K562 (cell line): ENCODE data around the gene MCC. TPM values are rescaled to one million over a fixed set of nuclear protein-coding genes. Genes with fewer than 3 reads are reported as not detected.
A peak's percentile ranks its signal among the peaks of the same experiment; 100 is the strongest.

Experiments
- ATAC-seq: fragments of 200-7000 bp; cut with Tn5 transposase; 3 replicates; pipeline ENCODE4 v1.9.1; 2020; ENCODE audit warnings: moderate library complexity
- BruUV-seq: library from RNA; stranded (reverse); fragments of 400-500 nt; replicated peaks from 2 replicates; lab custom pipeline; 2021; lab: Mats Ljungman, UMichigan
- CTCF ChIA-PET: fragments of 300-600 bp; formaldehyde crosslinking; extraction: SDS; loops from one replicate; lab custom pipeline; 2021; ENCODE audit warnings: low intra/inter-chr PET ratio; lab: Yijun Ruan, JAX
- POLR2A ChIA-PET: fragments of 300-600, 350-650 bp; sonication (Branson Sonifier 250); formaldehyde crosslinking; extraction: SDS; loops from one replicate; lab custom pipeline; 2021; ENCODE audit warnings: antibody characterized with exemption, inconsistent platforms; lab: Yijun Ruan, JAX
- DNase-seq, 4 experiments: peaks; one replicate each; pipeline versions ENCODE4 v3.0.0 to v3.0.0-alpha.2; 2011 to 2018; ENCODE audit warnings: low spot score in 3 of 4, mixed read lengths in 3 of 4; ENCODE audit errors: extremely low read depth in 1 of 4
- FAIRE-seq: peaks from 2 replicates; lab custom pipeline; 2011; peaks lifted over from hg19 to GRCh38; lab: Jason Lieb, UNC
- H2AFZ ChIP-seq: 2 replicates; pipeline ENCODE4 v1.6.0; 2011; ENCODE audit warnings: low read depth, low read length, control low read depth, inconsistent platforms
- H3K27ac ChIP-seq: fragments of 200-600 bp; 3 replicates; pipeline ENCODE4 v1.8.0; 2011; ENCODE audit warnings: low read depth, mild to moderate bottlenecking, control low read depth, inconsistent platforms, low read length, moderate library complexity, mixed read lengths; ENCODE audit errors: extremely low read depth
- H3K27me3 ChIP-seq, 2 experiments: fragments of 300-600 bp in 1 of 2; 2 replicates in 1 of 2; 3 replicates in 1 of 2; pipeline versions ENCODE4 v1.6.0 to v1.8.0; 2011; ENCODE audit warnings: inconsistent platforms in 2 of 2, low read length in 2 of 2, mild to moderate bottlenecking in 1 of 2, mixed read lengths in 1 of 2, moderate library complexity in 1 of 2; ENCODE audit not compliant: control insufficient read depth in 2 of 2, insufficient read depth in 2 of 2
- H3K36me3 ChIP-seq: fragments of 300-600 bp; 3 replicates; pipeline ENCODE4 v1.8.0; 2011; ENCODE audit warnings: mild to moderate bottlenecking, low read length, inconsistent platforms; ENCODE audit not compliant: control insufficient read depth, insufficient read depth
- H3K4me1 ChIP-seq, 2 experiments: fragments of 200-600 bp in 1 of 2; replicated peaks in 1 of 2; 2 replicates in 1 of 2; 3 replicates in 1 of 2; pipeline versions ENCODE4 v1.5.1 to v1.8.0; 2011; ENCODE audit warnings: inconsistent platforms in 2 of 2, low read length in 2 of 2, mild to moderate bottlenecking in 1 of 2, mixed read lengths in 1 of 2, moderate library complexity in 1 of 2; ENCODE audit not compliant: control insufficient read depth in 2 of 2, insufficient read depth in 2 of 2
- H3K4me2 ChIP-seq: 2 replicates; pipeline ENCODE4 v1.6.1; 2011; ENCODE audit warnings: low read length, control low read depth, inconsistent platforms, mixed read lengths; ENCODE audit not compliant: insufficient read depth
- H3K4me3 ChIP-seq: fragments of 200-600 bp; sonication (generic), shearing (Covaris generic); 2 replicates; pipeline ENCODE4 v1.5.1; 2016; ENCODE audit warnings: control low read depth, inconsistent platforms
- H3K79me2 ChIP-seq: fragments of 200-600 bp; 3 replicates; pipeline ENCODE4 v1.8.0; 2011; ENCODE audit warnings: low read length, inconsistent platforms; ENCODE audit not compliant: control insufficient read depth, insufficient read depth
- H3K9ac ChIP-seq, 2 experiments: 2 replicates each; pipeline versions ENCODE4 v1.6.0 to v1.6.1; 2011; ENCODE audit warnings: low read depth in 2 of 2, low read length in 2 of 2, control low read depth in 1 of 2, inconsistent platforms in 1 of 2, mild to moderate bottlenecking in 1 of 2, mixed read lengths in 1 of 2; ENCODE audit not compliant: insufficient read depth in 1 of 2
- H3K9me1 ChIP-seq: one replicate; pipeline ENCODE4 v1.6.0; 2011; ENCODE audit warnings: inconsistent platforms, mild to moderate bottlenecking, low read length, moderate library complexity; ENCODE audit not compliant: control insufficient read depth, insufficient read depth
- H3K9me3 ChIP-seq: replicated peaks from 2 replicates; pipeline ENCODE4 v1.5.1; 2011; ENCODE audit warnings: low read depth, low read length, inconsistent platforms; ENCODE audit not compliant: control insufficient read depth, insufficient read depth
- H4K20me1 ChIP-seq: replicated peaks from 2 replicates; pipeline ENCODE4 v1.6.1; 2011; ENCODE audit warnings: low read length, inconsistent platforms, mixed read lengths; ENCODE audit not compliant: control insufficient read depth, insufficient read depth
- HBP1 ChIP-seq: fragments of 450-650 bp; formaldehyde crosslinking; IDR thresholded peaks from 2 replicates; pipeline ENCODE4 v1.4.0; 2022; ENCODE audit warnings: missing genetic modification characterization
- HDAC6 ChIP-seq: IDR thresholded peaks from 2 replicates; pipeline ENCODE4 v1.6.1; 2012; ENCODE audit warnings: low read depth, mild to moderate bottlenecking, control low read depth, inconsistent platforms, low read length, moderate library complexity
- ILF3 ChIP-seq: fragments of 450-650 bp; IDR thresholded peaks from 2 replicates; pipeline ENCODE4 v1.6.1; 2018; ENCODE audit warnings: antibody characterized with exemption, mild to moderate bottlenecking, moderate library complexity, borderline replicate concordance
- MEIS2 ChIP-seq: fragments of 450-650 bp; IDR thresholded peaks from 2 replicates; pipeline ENCODE4 v1.6.1; 2014; ENCODE audit warnings: mild to moderate bottlenecking; ENCODE audit not compliant: partially characterized antibody
- PBX2 ChIP-seq, 2 experiments: IDR thresholded peaks in 1 of 2; conservative IDR thresholded peaks in 1 of 2; 2 replicates each; pipeline ENCODE4 v1.6.1; 2016; ENCODE audit warnings: low read depth in 2 of 2, mild to moderate bottlenecking in 1 of 2, missing compliant biosample characterization in 1 of 2, missing genetic modification characterization in 1 of 2, moderate library complexity in 1 of 2
- PKNOX1 ChIP-seq: fragments of 450-650 bp; IDR thresholded peaks from 2 replicates; pipeline ENCODE4 v1.6.1; 2016
- RBM22 ChIP-seq: fragments of 200-400 bp; formaldehyde crosslinking; IDR thresholded peaks from 2 replicates; pipeline ENCODE4 v1.6.1; 2018; ENCODE audit warnings: low read length, low read depth; ENCODE audit not compliant: poor library complexity, severe bottlenecking
- RUNX1 ChIP-seq: sonication (generic); IDR thresholded peaks from 2 replicates; pipeline ENCODE4 v1.6.1; 2016; ENCODE audit warnings: antibody characterized with exemption, low read depth
- SNRNP70 ChIP-seq: fragments of 200-400 bp; formaldehyde crosslinking; optimal IDR thresholded peaks from 2 replicates; pipeline ENCODE3; 2017; ENCODE audit warnings: low read depth, low read length
- STAT6 ChIP-seq: sonication (generic); formaldehyde crosslinking; IDR thresholded peaks from 2 replicates; pipeline ENCODE4 v1.8.1; 2023; ENCODE audit warnings: mild to moderate bottlenecking, missing genetic modification reagents
- ZBTB2 ChIP-seq: fragments of 450-650 bp; IDR thresholded peaks from 2 replicates; pipeline ENCODE4 v1.6.1; 2016; ENCODE audit warnings: antibody characterized with exemption
- WGBS: fragments of 100-300 bp; shearing (Covaris generic); methylation state at CpG from one replicate; pipeline ENCODE4 v1.1.6; 2016; ENCODE audit warnings: low coverage, mixed read lengths; ENCODE audit not compliant: insufficient coverage; ENCODE audit errors: missing lambda C conversion rate; 5-methylcytosine and 5-hydroxymethylcytosine counted together
- in situ Hi-C: fragments of 300-500 bp; cut with MboI; formaldehyde crosslinking; loops from 4 replicates; pipeline ENCODE4 v1.15.0; 2018; ENCODE audit warnings: inconsistent platforms, mixed read lengths
- intact Hi-C: fragments of 100-400 bp; cut with micrococcal nuclease; formaldehyde crosslinking; loops from 2 replicates; pipeline ENCODE4 v1.14.2; 2022
- polyA plus RNA-seq, 8 experiments: library from polyadenylated mRNA; depleted of rRNA in 4 of 8; stranded (reverse) in 5 of 8; unstranded in 3 of 8; fragments of >200 nt; fragmentation: Nextera tagmentation in 2 of 8; fragmentation: Illumina TruSeq in 1 of 8; extraction: Ambion mirVana in 2 of 8; extraction: Trizol in 1 of 8; gene quantifications; 2 replicates each; pipeline versions ENCODE4 v1.2.1 to v1.2.3, GENCODE V29; 2011 to 2014; ENCODE audit warnings: inconsistent platforms in 1 of 8, missing spikeins in 1 of 8
- total RNA-seq, 7 experiments: library from RNA; depleted of rRNA in 6 of 7; stranded (reverse); fragments of >200 nt in 6 of 7; fragmentation: Illumina TruSeq in 2 of 7; extraction: Trizol in 2 of 7; gene quantifications; 2 replicates each; pipeline versions ENCODE4 v1.2.1 to v1.2.3, GENCODE V29; 2011 to 2021; ENCODE audit warnings: low replicate concordance in 1 of 7

The MCC gene
- total and polyA plus RNA-seq, 9 of the 15 experiments (the other 6 are each of a cell fraction or from before 2014, with no cell fraction given), result 0.04 to 0.24 (median 0.06) TPM; not detected in 1

- CTCF ChIA-PET, result no interaction called here
- intact Hi-C loops, result no loop called here
- no peaks in the 10 kb centered on the region for H3K36me3 ChIP-seq
- DNase-seq, result no peak
- no peaks in the 10 kb centered on the region for H3K4me1 ChIP-seq
- H3K4me3 ChIP-seq, result no peak overlapping the region
- no peak overlapping the region for H3K9ac ChIP-seq
- H3K79me2 ChIP-seq, result no peaks in the 10 kb centered on the region
- WGBS, result 1% methylated on average over 8 of the region's 9 CpGs
- ATAC-seq, result no peak
- POLR2A ChIA-PET, result interaction anchor here (0.7 kb wide), 1 partner anchor 465 kb away, joined by 3 read pairs; no protein-coding TSS in a partner anchor
- H3K27ac ChIP-seq, result no peak overlapping the region
- no peak for FAIRE-seq
- in situ Hi-C loops, result no loop called here
- H3K27me3 ChIP-seq, result peaks cover 12 to 24% of the 10 kb centered on the region in 2 experiments; a peak in 4 of 5 replicates
- H2AFZ ChIP-seq, result no peak overlapping the region
- H3K9me1 ChIP-seq, result no peaks in the 10 kb centered on the region
- TF ChIP-seq RUNX1, result no peak
- TF ChIP-seq MEIS2, result peak; percentile 46
- TF ChIP-seq STAT6 (CRISPR knock-in tag), result no peak
- TF ChIP-seq ZBTB2, result no peak
- TF ChIP-seq PKNOX1, result 0 out of 2 replicates have a peak, but pooled peaks have one; percentile 17
- TF ChIP-seq HBP1 (CRISPR knock-in tag), result no peak
- TF ChIP-seq PBX2 (CRISPR knock-in tag; IDR thresholded peaks at IDR 0.05; ENCODE audit: low read depth), result no peak
- TF ChIP-seq PBX2 (tag; conservative IDR thresholded peaks at IDR 0.05; ENCODE audit: low read depth), result peak; percentile 59; the same call in 1 of the 2 replicates
- no peak for TF ChIP-seq HDAC6
- TF ChIP-seq SNRNP70, result no peak
- TF ChIP-seq RBM22, result no peak
- TF ChIP-seq ILF3, result no peak
- BruUV-seq, result no TSS peak
- no peaks in the 10 kb centered on the region for H4K20me1 ChIP-seq
- no peak overlapping the region for H3K4me2 ChIP-seq
- H3K9me3 ChIP-seq, result no peaks in the 10 kb centered on the region
These were observed 270.6 kb downstream of the MCC start for GRCh38 chr5:113217619-113218184.
